ENCODE data around the gene MARVELD1. TPM values are rescaled to one million over a fixed set of nuclear protein-coding genes. Genes with fewer than 3 reads are reported as not detected.

Gene MARVELD1
- total and polyA plus RNA-seq, 2 of the 13 experiments (the other 11 are each of a cell fraction or from before 2014, with no cell fraction given): not detected

GRCh38 chr10:97687785-97688781, 25.4 kb upstream of the MARVELD1 start (continued):
- TF ChIP-seq POGK (CRISPR knock-in tag; conservative IDR thresholded peaks at IDR 0.05) (no peak), ZNF484 (CRISPR knock-in tag; IDR thresholded peaks at IDR 0.05; ENCODE audit: borderline replicate concordance, low read depth) (no peak), NR2F6 (IDR thresholded peaks at IDR 0.05) (no peak), NR2F6 (CRISPR knock-in tag; IDR thresholded peaks at IDR 0.05) (peak; percentile 34; the same call in 1 of the 2 replicates), ZBED4 (CRISPR knock-in tag; IDR thresholded peaks at IDR 0.05; ENCODE audit: borderline replicate concordance) (no peak; the same call in 1 of the 2 replicates), ZNF639 (CRISPR knock-in tag; conservative IDR thresholded peaks at IDR 0.05) (0 out of 2 replicates have a peak, but pooled peaks have one; percentile 14), SUZ12 (IDR thresholded peaks at IDR 0.05; ENCODE audit: low read depth, low read length) (no peak), ZNF629 (CRISPR knock-in tag; conservative IDR thresholded peaks at IDR 0.05) (no peak), MTA3 (CRISPR knock-in tag; IDR thresholded peaks at IDR 0.05) (no peak), PHF20 (CRISPR knock-in tag; IDR thresholded peaks at IDR 0.05) (0 out of 2 replicates have a peak, but pooled peaks have one; percentile 28), TFDP2 (CRISPR knock-in tag; IDR thresholded peaks at IDR 0.05) (no peak), ZNF770 (CRISPR knock-in tag; IDR thresholded peaks at IDR 0.05) (0 out of 2 replicates have a peak, but pooled peaks have one; percentile 11), TEAD2 (CRISPR knock-in tag; IDR thresholded peaks at IDR 0.05) (no peak), ATF4 (CRISPR knock-in tag; IDR thresholded peaks at IDR 0.05) (peak in 1 of 2 experiments; percentile 45; a peak in 1 of 4 replicates)

Measured in HepG2 (cell line).